Measurements from ENCODE around the gene MT1H.

The MT1H gene

DNA sequence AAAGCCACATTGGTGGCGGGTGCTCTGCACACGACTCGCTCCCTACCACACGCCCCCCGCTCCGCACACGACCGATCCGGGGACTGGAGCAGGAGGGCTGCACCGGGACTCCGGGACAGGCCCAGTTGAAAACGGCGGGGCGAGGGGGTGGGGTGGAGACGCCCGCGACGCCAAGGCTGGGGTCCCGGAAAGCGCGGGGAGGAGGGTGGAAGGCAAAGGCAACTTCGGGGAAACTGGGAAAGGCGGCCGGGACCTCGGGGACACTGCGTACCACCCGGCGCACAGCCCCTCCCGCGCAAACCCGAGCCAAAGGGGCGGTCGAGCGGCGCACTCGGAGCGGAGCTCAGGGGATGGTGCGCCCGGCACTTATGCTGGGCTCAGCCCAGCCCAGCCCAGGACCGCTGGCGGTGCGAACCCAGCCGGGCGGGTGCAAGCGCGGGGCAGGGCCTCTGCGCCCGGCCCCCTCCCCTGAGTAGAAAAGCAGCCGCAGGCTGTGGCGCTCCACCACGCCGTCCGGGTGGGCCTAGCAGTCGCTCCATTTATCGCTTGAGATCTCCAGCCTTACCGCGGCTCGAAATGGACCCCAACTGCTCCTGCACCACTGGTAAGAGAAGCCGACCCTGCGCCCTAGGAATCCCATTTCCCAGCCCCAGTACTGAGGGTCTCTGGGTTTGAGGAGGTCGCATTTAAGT, 37.3 kb upstream of the MT1H start, which contains the start of gene MT1M:
TSS of gene MT1M (plus strand) at position 504 of the 692 bp plus-strand sequence. CDS start at position 577, 73 bp downstream.
- H3K4me3 ChIP-seq (ENCODE audit: low read length), result peak within 1 kb of the TSS; percentile 30
- DNase-seq (ENCODE audit: low read depth), result no peak
- TF ChIP-seq, protein P1, sequence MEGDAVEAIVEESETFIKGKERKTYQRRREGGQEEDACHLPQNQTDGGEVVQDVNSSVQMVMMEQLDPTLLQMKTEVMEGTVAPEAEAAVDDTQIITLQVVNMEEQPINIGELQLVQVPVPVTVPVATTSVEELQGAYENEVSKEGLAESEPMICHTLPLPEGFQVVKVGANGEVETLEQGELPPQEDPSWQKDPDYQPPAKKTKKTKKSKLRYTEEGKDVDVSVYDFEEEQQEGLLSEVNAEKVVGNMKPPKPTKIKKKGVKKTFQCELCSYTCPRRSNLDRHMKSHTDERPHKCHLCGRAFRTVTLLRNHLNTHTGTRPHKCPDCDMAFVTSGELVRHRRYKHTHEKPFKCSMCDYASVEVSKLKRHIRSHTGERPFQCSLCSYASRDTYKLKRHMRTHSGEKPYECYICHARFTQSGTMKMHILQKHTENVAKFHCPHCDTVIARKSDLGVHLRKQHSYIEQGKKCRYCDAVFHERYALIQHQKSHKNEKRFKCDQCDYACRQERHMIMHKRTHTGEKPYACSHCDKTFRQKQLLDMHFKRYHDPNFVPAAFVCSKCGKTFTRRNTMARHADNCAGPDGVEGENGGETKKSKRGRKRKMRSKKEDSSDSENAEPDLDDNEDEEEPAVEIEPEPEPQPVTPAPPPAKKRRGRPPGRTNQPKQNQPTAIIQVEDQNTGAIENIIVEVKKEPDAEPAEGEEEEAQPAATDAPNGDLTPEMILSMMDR (IDR thresholded peaks at IDR 0.05; ENCODE audit: insufficient read depth, low read depth, low read length, missing control alignments), result no peak

DNA sequence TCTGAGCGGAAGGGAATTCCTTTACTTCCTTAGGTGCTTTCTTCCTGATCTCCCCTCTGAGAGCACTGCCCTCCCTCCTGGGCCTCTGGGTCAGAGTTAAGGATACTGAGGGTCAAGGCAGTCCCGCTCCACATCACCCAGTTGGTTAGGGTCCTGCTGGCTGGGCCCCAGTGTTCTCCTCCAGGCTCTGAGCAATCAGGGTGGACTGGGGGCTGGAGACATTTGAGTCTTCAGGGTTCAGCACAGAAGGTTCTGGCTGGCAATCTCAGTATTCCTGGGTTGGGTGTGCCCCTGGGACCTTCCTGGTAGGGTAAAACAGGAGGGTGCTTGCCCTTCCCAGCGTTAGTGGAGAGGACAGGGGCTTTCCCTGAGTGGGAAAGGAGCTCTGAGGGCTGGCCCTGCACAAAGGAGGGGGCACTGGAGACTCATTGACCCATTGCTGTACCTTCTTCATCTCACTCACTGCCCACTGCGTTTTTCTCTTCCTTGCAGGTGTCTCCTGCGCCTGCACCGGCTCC, 36.7 kb upstream of the MT1H start:
- no peak overlapping the region for H3K4me3 ChIP-seq (ENCODE audit: low read length)
- DNase-seq (ENCODE audit: low read depth), result no peak
- TF ChIP-seq, protein P1 (IDR thresholded peaks at IDR 0.05; ENCODE audit: insufficient read depth, low read depth, low read length, missing control alignments), result no peak

GRCh38 chr16:56633535-56633934, 36.1 kb upstream of the MT1H start:
- no peak for DNase-seq (ENCODE audit: low read depth)
- H3K4me3 ChIP-seq (ENCODE audit: low read length), result no peak overlapping the region
- TF ChIP-seq, protein P1 (IDR thresholded peaks at IDR 0.05; ENCODE audit: insufficient read depth, low read depth, low read length, missing control alignments), result no peak

- DNase-seq (ENCODE audit: low read depth), result no peak
- TF ChIP-seq, protein P1 (IDR thresholded peaks at IDR 0.05; ENCODE audit: insufficient read depth, low read depth, low read length, missing control alignments), result no peak
- H3K4me3 ChIP-seq (ENCODE audit: low read length), result no peak overlapping the region
Measured at GRCh38 chr16:56634715-56635440, 34.7 kb upstream of the MT1H start.

GRCh38 chr16:56635441-56635967, 34.1 kb upstream of the MT1H start:
- TF ChIP-seq, protein P1 (IDR thresholded peaks at IDR 0.05; ENCODE audit: insufficient read depth, low read depth, low read length, missing control alignments), result no peak
- DNase-seq (ENCODE audit: low read depth), result no peak
- H3K4me3 ChIP-seq (ENCODE audit: low read length), result no peak overlapping the region

GRCh38 chr16:56636616-56637413, 32.8 kb upstream of the MT1H start:
- no peak overlapping the region for H3K4me3 ChIP-seq (ENCODE audit: low read length)
- TF ChIP-seq, protein P1 (IDR thresholded peaks at IDR 0.05; ENCODE audit: insufficient read depth, low read depth, low read length, missing control alignments), result no peak
- DNase-seq (ENCODE audit: low read depth), result no peak
